Psoas muscle (tissue), 8 donors: ENCODE data around the gene ANP32E. TPM values are rescaled to one million over a fixed set of nuclear protein-coding genes. Genes with fewer than 3 reads are reported as not detected.

Experiments used
- ATAC-seq, 4 donors: fragments of 200-7000 bp; cut with Tn5 transposase; one replicate each; pipeline ENCODE4 v1.9.1; 2020; ENCODE audit warnings: moderate library complexity in 3 of 4, mild to moderate bottlenecking in 2 of 4
- DNase-seq, 2 donors: peaks; one replicate each; pipeline ENCODE4 v3.0.0-alpha.2; 2020
- H3K27ac ChIP-seq: fragments of 200-600 bp; one replicate; pipeline ENCODE4 v1.8.0; 2022
- H3K27me3 ChIP-seq, 3 donors: fragments of 200-600 bp in 1 of 3; one replicate each; pipeline versions ENCODE4 v1.6.1 to v1.8.0; 2013 to 2022; ENCODE audit warnings: low read length in 2 of 3, mild to moderate bottlenecking in 2 of 3, moderate library complexity in 1 of 3; ENCODE audit not compliant: insufficient read depth in 3 of 3
- H3K36me3 ChIP-seq, 2 donors: fragments of 200-600 bp in 1 of 2; one replicate each; pipeline versions ENCODE4 v1.6.1 to v1.8.0; 2013 to 2022; ENCODE audit warnings: low read depth in 1 of 2, mild to moderate bottlenecking in 1 of 2, moderate library complexity in 1 of 2; ENCODE audit not compliant: insufficient read depth in 1 of 2
- H3K4me1 ChIP-seq: fragments of 200-600 bp; one replicate; pipeline ENCODE4 v1.8.0; 2022
- H3K4me3 ChIP-seq: fragments of 200-600 bp; one replicate; pipeline ENCODE4 v1.8.0; 2022; ENCODE audit warnings: mild to moderate bottlenecking
- H3K9me3 ChIP-seq: fragments of 200-600 bp; one replicate; pipeline ENCODE4 v1.8.0; 2022
- CTCF ChIP-seq: fragments of 200-600 bp; IDR thresholded peaks from one replicate; pipeline ENCODE4 v1.8.0; 2022; ENCODE audit warnings: antibody characterized with exemption
- WGBS, 3 donors: extraction: QIAGEN DNeasy Blood & Tissue Kit; methylation state at CpG; one replicate each; pipeline versions ENCODE4 v1.1.6 to v1.1.7; 2013; 5-methylcytosine and 5-hydroxymethylcytosine counted together
- intact Hi-C, 2 donors: fragments of 100-400 bp; cut with DNase I; formaldehyde crosslinking; loops; one replicate each; pipeline versions ENCODE4 v1.11.0 to v1.14.2; 2022
- polyA plus RNA-seq, 3 donors: library from polyadenylated mRNA; stranded (reverse); fragments of 200-250 nt; gene quantifications; one replicate each; pipeline ENCODE4 v1.2.3, GENCODE V29; 2013
- total RNA-seq, 4 donors: library from RNA; stranded (reverse); fragmentation: NEBNext Ultra II Directional in 2 of 4; extraction: Animal tissue kit (Norgen Biotek cat#: 25700) in 2 of 4; gene quantifications; one replicate each; pipeline versions ENCODE4 v1.2.1 to v1.2.4, GENCODE V29; 2021 to 2023
- donor health status: healthy with polysubstance abuse.
- donor health status: DM: no; HTN: no; CAD: no; lungs with moderate emphysema.
- donor health status: Bipolar disorder and iron deficiency.
- donor health status: healthy.
- donor health status: DM: yes; HTN: yes; CAD: no.
- donor health status: DM: no; HTN: no; CAD: no.
- donor health status: DM: no; HTN: no; CAD: no.
- donor health status: DM: yes; HTN: yes; CAD: no.

ANP32E gene
- total and polyA plus RNA-seq, 7 donors: 14.4 to 93.0 (median 27.4) TPM

- Histone ChIP-seq H3K4me1 (no peaks in the 10 kb centered on the region), H3K4me3 (no peak overlapping the region), H3K27me3 (no peaks in the 10 kb centered on the region), H3K27ac (no peak overlapping the region), H3K36me3 (no peaks in the 10 kb centered on the region), H3K9me3 (no peaks in the 10 kb centered on the region)
- TF ChIP-seq CTCF: no peak
- ATAC-seq: no peak
- DNase-seq: no peak
- intact Hi-C loops: loop anchor here in 1 of 2 donors (5.0 kb wide), 1 partner anchor 211 kb away; no protein-coding TSS in a partner anchor
- WGBS, 3 donors: 68 to 70% (median 70%) methylated on average over 6 to 7 of the region's 7 CpGs
These were observed 62.7 kb downstream of the ANP32E start for GRCh38 chr1:150173141-150173585.

GRCh38 chr1:150171801-150172200, 64.1 kb downstream of the ANP32E start:
- no peak for TF ChIP-seq CTCF
- Histone ChIP-seq H3K27ac (no peak overlapping the region), H3K27me3 (no peaks in the 10 kb centered on the region), H3K9me3 (no peaks in the 10 kb centered on the region), H3K36me3 (no peaks in the 10 kb centered on the region), H3K4me3 (no peak overlapping the region), H3K4me1 (no peaks in the 10 kb centered on the region)
- DNase-seq (no peak), ATAC-seq (no peak)
- 91 to 97% (median 92%) methylated on average over 2 of the region's 2 CpGs for WGBS, 3 donors
- intact Hi-C loops: loop anchor here in 1 of 2 donors (5.0 kb wide), 1 partner anchor 210 kb away; no protein-coding TSS in a partner anchor

- Histone ChIP-seq H3K27ac (no peak overlapping the region), H3K9me3 (no peaks in the 10 kb centered on the region), H3K36me3 (no peaks in the 10 kb centered on the region), H3K27me3 (no peaks in the 10 kb centered on the region), H3K4me1 (no peaks in the 10 kb centered on the region), H3K4me3 (no peak overlapping the region)
- peak; percentile 62 to 79 for DNase-seq
- ATAC-seq: peak; percentile 75 to 89 (median 81)
- WGBS, 3 donors: 21 to 22% (median 21%) methylated on average over 6 of the region's 6 CpGs
- intact Hi-C loops: loop anchor here (2.0 kb wide), 3 partner anchors 94 to 206 kb away; no protein-coding TSS in a partner anchor
- peak; percentile 87 for TF ChIP-seq CTCF
These were observed 66.8 kb downstream of the ANP32E start for GRCh38 chr1:150168960-150169601.

Other genes with a start within 250 kb of the ANP32E start
- 10 to 100 TPM; 47.4 to 62.0 (median 59.4) TPM for gene OTUD7B, start 225.4 kb downstream of the ANP32E start, total RNA-seq
- 10 to 100 TPM in 1 of 3 donors, 1 to 10 TPM in 2; 6.8 to 29.6 (median 9.8) TPM for gene OTUD7B, start 225.4 kb downstream of the ANP32E start, polyA plus RNA-seq
- 10 to 100 TPM; 18.7 to 25.5 (median 19.2) TPM for gene VPS45, start 168.3 kb downstream of the ANP32E start, total RNA-seq
- gene VPS45, start 168.3 kb downstream of the ANP32E start, polyA plus RNA-seq: 10 to 100 TPM; 13.0 to 36.0 (median 15.0) TPM
- 10 to 100 TPM; 37.7 to 68.7 (median 41.9) TPM for gene PLEKHO1, start 86.2 kb downstream of the ANP32E start, total RNA-seq
- 100 to 1,000 TPM in 1 of 3 donors, 10 to 100 TPM in 2; 71.4 to 119 (median 84.9) TPM for gene PLEKHO1, start 86.2 kb downstream of the ANP32E start, polyA plus RNA-seq
- under 1 TPM in 2 of 4 donors, not detected in 2; 0.30 to 0.48 TPM for gene CA14, start 21.7 kb upstream of the ANP32E start, total RNA-seq
- under 1 TPM; 0.04 to 0.89 (median 0.61) TPM for gene CA14, start 21.7 kb upstream of the ANP32E start, polyA plus RNA-seq
- 10 to 100 TPM; 33.1 to 69.3 (median 51.1) TPM for gene APH1A, start 32.9 kb upstream of the ANP32E start, total RNA-seq
- 10 to 100 TPM; 48.5 to 91.5 (median 69.7) TPM for gene APH1A, start 32.9 kb upstream of the ANP32E start, polyA plus RNA-seq
- 1 to 10 TPM; 4.7 to 7.6 (median 6.1) TPM for gene C1orf54, start 36.7 kb upstream of the ANP32E start, total RNA-seq
- gene C1orf54, start 36.7 kb upstream of the ANP32E start, polyA plus RNA-seq: 1 to 10 TPM; 6.4 to 7.0 (median 6.8) TPM
- gene CIART, start 46.4 kb upstream of the ANP32E start, total RNA-seq: 10 to 100 TPM in 3 of 4 donors, 1 to 10 TPM in 1; 6.2 to 23.4 (median 14.5) TPM
- 10 to 100 TPM in 2 of 3 donors, 1 to 10 TPM in 1; 1.6 to 11.7 (median 11.6) TPM for gene CIART, start 46.4 kb upstream of the ANP32E start, polyA plus RNA-seq
- gene MRPS21, start 57.7 kb upstream of the ANP32E start, total RNA-seq: 10 to 100 TPM; 50.1 to 55.0 (median 53.2) TPM
- gene MRPS21, start 57.7 kb upstream of the ANP32E start, polyA plus RNA-seq: 10 to 100 TPM; 53.4 to 87.8 (median 55.6) TPM
- gene PRPF3, start 85.4 kb upstream of the ANP32E start, total RNA-seq: 10 to 100 TPM; 20.4 to 35.9 (median 22.2) TPM
- gene PRPF3, start 85.4 kb upstream of the ANP32E start, polyA plus RNA-seq: 10 to 100 TPM; 16.1 to 39.0 (median 24.1) TPM
- 10 to 100 TPM; 18.5 to 33.7 (median 29.7) TPM for gene RPRD2, start 128.0 kb upstream of the ANP32E start, total RNA-seq
- gene RPRD2, start 128.0 kb upstream of the ANP32E start, polyA plus RNA-seq: 10 to 100 TPM in 1 of 3 donors, 1 to 10 TPM in 2; 5.0 to 22.1 (median 8.9) TPM